HG03565 (cell line): ENCODE data around the gene KDM1B.
"Not testable (repeated sequence)": the region's sequence is repeated elsewhere in the genome, so short reads cannot be mapped to it uniquely, and the experiment has no call there.

ENCODE experiments used
- ATAC-seq: cut with Tn5 transposase; IDR thresholded peaks from one replicate; pipeline ENCODE4 v1.9.1; 2021; ENCODE audit warnings: mild to moderate bottlenecking, moderate library complexity; ENCODE audit not compliant: unreplicated experiment

The KDM1B gene

DNA sequence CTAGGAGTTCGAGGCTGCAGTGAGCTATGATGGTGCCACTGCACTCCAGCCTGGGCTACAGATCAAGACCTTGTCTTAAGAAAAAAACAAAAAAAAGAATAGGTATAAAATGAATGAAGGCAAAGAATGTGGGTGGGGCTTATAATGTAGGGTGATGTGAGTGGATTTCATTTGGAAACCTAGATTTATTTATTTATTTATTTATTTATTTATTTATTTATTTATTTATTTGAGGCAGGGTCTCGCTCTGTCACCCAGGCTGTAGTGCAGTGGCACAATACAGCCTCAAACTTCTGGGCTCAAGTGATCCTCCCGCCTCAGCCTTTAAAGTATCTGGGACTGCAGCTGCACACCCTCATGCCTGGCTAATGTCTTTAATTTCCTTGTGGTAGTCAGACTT is 3.8 kb upstream of the KDM1B start:
- ATAC-seq, result not testable (repeated sequence)

DNA sequence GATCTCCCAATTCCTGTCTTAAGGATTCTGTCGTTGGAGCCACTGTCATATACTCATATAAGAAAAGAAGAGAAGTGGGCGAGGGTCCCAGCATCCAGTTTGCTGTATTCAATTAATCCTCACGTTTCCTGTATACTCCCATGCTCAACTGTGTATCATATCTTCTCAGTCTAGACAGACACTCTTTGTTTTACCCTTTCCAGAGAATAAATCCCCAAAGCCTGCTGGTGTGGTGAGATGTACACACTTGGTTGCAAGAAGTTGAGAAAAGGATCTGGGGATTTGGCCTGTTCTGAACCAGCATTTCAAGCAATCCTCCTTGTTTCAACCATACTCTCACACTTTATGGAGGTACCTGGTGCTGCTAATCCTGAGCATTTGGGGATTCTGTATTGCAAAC is 3.4 kb upstream of the KDM1B start:
- no peak for ATAC-seq

DNA sequence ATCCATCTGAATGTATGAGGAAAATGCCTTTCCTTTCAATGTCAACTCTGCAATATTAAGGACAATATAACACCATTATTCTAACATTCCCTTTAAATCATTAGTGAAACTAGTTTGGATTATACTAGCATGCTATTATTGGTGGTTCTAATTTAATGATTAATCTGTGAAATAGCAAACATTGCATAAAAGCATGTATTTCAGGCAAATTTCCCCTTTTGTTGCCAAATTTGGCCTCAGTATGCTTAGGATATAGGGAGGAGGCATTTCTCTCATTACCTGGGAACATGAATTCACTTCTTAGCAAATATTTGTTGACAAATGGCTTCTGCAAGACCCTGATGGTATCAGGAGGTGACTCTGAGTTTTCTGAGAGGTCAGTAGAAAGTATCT is 1.9 kb upstream of the KDM1B start:
- no peak for ATAC-seq

DNA sequence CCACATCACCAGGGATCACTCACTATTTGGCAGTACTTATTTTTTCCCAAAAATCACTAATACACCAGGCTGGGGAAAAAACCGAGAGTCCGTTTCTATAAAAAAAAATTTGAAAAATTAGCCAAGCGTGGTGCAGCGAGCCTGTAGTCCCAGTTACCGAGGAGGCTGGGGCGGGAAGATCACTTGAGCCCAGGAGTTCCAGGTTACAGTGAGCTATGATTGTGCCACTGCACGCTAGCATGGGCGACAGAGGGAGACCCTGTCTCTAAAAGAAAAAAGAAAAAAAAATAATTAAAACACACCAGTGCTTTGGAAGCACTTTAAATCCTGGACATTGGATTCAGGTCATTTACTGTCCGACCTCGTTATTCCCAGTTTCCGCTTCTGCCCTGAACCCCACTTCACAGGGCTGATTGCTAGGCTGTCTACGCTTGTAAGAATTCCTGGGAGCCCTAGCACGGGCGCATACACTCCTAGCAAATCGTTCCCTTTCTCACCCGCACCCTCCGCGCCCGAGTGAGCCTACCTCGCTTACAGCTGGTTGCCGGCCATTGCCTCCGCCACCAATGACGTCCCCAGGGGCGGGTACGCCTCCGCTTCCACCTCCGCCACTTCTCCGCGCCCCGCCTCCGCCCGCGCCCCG is 594 bp upstream of the KDM1B start, which contains the start of gene TPMT:
TSS of gene TPMT (minus strand) at position 571 of the 643 bp plus-strand sequence. CDS start 5,950 bp downstream, outside the sequence.
- peak; percentile 31 for ATAC-seq

GRCh38 chr6:18155864-18156421 is 721 bp downstream of the KDM1B start:
- peak; percentile 28 for ATAC-seq

- no peak for ATAC-seq
Measured at GRCh38 chr6:18160911-18161310, 5.7 kb downstream of the KDM1B start.

DNA sequence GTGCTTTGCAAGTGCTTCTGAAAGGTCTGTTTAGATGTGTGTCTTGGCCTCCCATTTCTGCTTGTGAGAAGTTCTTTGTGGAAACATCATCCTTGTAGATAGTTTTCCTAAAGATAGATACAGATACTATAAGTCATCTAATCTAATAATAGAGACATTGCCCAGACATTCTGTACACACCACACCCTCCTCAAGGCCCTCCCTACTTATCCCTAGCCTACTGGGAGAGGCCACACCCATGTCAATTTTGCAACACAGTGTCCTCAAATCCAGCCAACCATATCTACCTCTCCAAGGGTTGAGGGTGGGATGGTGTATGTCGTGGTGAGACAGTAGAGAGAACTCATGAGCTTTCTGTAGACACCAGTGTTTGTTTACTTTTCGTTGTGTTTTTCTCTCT is 6.2 kb downstream of the KDM1B start:
- ATAC-seq, result no peak

GRCh38 chr6:18162401-18162800 is 7.2 kb downstream of the KDM1B start:
- no peak for ATAC-seq

GRCh38 chr6:18165751-18166150 is 10.5 kb downstream of the KDM1B start:
- ATAC-seq, result no peak

- ATAC-seq, result no peak
Measured at GRCh38 chr6:18166312-18167036, 11.3 kb downstream of the KDM1B start.

- ATAC-seq, result no peak
Measured at GRCh38 chr6:18168264-18168663, 13.0 kb downstream of the KDM1B start.

DNA sequence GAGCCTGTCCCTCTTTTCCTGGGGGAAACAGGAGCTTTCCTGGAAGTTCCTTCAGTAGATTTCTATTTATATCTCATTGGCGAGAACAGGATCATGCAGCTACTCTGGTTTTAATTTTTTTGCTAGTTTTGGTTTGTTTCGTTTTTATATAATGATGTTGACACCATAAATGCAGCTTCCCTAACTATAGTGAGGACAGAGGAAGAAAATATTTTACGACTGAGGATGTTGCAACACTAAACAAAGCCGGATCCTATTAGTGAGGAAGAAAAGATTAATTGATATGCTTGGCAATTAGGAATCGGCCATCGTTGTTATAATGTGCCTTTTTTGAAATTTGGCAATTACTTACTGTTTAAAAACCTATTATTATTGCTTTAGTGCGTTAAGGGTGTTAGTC is 16.6 kb downstream of the KDM1B start:
- no peak for ATAC-seq

- not testable (repeated sequence) for ATAC-seq
Measured at GRCh38 chr6:18176198-18176597, 21.0 kb downstream of the KDM1B start.

DNA sequence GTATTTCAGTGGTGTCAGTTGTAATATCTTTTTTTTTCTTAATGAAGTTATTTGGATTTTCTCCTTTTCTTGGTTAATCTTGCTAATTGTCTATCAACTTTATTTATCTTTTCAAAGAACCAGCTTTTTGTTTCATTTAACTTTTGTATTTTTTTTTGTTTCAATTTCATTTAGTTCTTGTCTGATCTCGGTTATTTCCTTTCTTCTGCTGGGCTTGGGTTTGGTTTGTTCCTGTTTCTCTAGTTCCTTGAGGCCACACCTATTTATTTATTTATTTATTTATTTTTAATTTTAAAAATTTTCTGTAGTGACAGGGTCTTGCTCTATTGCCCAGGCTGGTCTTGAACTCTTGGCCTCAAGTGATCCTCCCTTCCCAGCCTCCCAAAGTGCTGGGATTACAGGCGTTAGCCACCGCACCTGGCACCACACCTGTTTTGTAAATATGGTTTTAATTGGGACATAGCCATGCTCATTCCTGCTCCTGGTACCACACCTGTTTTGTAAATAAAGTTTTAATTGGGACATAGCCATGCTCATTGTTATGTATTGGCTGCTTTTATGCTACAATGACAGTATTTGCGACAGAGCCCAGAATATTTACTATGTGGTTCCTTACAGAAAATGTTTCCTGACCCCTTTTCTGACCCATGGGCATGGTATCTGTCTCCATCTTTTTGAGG is 22.2 kb downstream of the KDM1B start:
- no peak for ATAC-seq

GRCh38 chr6:18178960-18179615 is 23.9 kb downstream of the KDM1B start:
- no peak for ATAC-seq

- ATAC-seq, result no peak
Measured at GRCh38 chr6:18179770-18180356, 24.6 kb downstream of the KDM1B start.

GRCh38 chr6:18182568-18182967 is 27.3 kb downstream of the KDM1B start:
- ATAC-seq, result no peak

- no peak for ATAC-seq
Measured at GRCh38 chr6:18183766-18184165, 28.5 kb downstream of the KDM1B start.

- no peak for ATAC-seq
Measured at GRCh38 chr6:18185624-18186023, 30.4 kb downstream of the KDM1B start.

DNA sequence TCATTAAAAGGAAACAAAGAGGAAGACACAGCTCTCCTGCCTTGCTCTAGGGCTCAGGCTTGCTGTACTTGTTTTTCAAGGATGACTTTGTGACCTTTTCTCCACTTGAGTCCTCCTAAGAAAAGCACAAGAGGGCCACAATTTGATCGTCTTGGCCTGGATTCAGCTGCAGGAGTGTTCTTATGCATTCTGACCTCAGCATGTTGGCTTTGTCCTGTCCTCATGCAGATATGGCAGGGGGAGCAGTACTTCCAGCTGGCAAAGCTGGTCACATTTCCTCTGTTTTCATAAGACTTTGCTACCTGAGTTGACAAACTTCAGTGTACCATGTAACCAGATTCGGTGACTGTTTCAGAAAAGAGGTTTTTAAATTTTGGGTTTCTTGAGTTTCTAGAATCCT is 30.8 kb downstream of the KDM1B start:
- no peak for ATAC-seq
